DMS53 treated with DMSO at 0.1 percent for 48 hours (cell line): ENCODE data around the gene TNIK.
"Not testable (repeated sequence)": the region's sequence is repeated elsewhere in the genome, so short reads cannot be mapped to it uniquely, and the experiment has no call there.

Experiments used
- DNase-seq: peaks from one replicate; lab custom pipeline; 2025; ENCODE audit not compliant: unreplicated experiment; lab: John Stamatoyannopoulos, UW

Gene TNIK

DNA sequence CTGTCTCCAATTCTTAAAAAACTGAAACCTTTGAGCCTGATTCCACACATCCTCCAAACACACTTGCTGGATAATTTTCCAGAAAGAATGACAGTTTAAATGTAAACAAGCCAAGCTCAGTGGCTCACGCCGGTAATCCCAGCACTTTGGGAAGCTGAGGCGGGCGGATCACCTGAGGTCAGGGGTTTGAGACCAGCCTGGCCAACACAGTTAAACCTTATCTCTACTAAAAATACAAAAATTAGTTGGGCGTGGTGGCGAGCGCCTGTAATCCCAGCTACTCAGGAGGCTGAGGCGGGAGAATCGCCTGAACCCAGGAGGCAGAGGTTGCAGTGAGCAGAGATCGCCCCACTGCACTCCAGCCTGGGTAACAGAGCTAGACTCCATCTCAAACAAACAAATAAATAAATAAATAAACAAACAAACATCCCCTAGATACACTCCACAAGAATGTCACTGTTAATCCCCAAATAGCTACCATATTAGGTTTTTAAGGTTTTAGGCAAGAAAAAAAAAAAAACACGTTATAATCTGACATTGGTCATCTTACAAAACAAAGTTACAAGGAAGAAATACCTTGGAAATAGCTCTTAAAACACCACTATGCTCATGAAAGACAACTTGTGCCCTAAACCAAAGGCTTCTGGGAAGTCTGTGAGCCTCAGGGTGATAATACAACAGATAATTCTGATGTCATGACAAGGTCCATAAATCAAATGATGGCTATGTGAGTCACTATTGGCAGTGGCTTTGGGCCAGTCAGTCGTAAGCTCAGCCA is 13.2 kb downstream of the TNIK start:
- DNase-seq, result no peak

DNA sequence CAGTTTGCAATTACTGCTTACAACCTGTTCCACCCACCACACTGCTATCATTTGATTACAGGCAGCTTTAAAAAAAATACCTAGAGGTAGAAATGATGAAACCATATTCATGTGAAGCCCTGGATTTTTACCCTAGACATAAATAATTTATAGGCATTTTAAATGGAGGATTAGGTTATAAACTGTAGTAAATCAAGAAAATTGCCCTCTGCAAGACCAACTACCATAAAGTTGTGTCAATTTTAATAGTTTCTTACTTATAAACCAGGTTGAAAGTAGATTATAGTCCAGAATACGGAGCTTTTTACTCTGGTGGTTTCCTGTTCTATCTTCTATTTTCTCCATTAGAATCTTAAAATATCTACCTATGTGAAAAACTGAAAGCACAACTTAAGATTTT is 13.9 kb downstream of the TNIK start:
- DNase-seq, result no peak

DNA sequence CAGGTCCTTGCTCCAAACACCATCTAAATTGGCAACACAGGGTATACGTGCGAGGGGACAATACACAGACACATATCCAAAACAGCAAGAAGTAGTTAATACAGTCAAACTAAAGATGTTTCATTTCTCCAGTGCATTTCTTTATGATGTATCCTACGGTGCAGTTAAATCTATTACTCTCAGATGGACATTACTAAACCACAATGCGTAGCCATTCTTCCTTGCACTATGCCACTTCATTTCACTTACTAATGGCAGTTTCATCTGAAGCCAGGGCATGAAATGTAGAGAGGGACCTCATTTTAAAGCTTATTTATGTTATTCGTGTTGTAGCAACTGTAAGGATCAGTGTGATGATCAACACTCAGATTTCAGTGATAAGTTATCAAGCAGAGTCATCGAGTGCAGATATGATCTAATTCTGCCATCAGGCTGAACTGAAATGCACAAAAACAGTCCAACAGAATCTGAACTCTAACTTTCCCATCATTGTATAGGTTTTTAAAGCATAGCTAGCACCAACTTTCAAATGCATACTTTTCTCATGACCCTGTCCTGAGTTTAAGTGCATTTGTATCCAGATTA is 14.5 kb downstream of the TNIK start:
- no peak for DNase-seq

DNA sequence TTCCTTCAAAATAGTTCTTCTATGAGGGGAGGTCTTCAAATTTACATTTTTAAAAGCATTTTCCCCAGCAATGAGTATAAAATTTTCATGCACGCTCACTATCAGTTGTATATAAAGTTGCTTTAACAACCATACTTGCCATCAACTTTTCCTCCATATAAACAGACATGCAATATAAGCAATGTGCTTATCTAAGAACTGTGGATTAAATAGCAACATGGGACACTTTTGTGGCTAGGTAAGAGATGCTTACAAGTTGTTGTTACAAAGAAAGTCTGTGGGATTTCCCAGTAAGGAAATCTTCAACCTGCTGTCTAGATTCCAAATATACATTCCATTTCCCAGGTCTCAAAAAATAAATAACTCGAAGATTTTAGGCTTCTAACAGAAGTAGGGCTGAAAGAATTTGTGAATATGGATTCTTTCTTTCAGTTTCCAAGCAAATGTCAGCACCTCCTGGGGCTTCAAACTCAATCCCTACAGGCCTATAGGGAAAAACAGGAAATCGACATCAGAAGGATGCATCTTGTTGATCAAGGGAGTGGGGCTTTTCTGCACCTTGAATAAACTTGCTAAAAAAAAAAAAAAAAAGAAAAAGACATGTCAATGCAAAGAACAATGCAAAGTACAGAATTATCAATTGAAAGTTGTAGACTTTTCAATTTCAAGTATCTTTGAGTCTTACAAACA is 16.1 kb downstream of the TNIK start:
- no peak for DNase-seq

DNA sequence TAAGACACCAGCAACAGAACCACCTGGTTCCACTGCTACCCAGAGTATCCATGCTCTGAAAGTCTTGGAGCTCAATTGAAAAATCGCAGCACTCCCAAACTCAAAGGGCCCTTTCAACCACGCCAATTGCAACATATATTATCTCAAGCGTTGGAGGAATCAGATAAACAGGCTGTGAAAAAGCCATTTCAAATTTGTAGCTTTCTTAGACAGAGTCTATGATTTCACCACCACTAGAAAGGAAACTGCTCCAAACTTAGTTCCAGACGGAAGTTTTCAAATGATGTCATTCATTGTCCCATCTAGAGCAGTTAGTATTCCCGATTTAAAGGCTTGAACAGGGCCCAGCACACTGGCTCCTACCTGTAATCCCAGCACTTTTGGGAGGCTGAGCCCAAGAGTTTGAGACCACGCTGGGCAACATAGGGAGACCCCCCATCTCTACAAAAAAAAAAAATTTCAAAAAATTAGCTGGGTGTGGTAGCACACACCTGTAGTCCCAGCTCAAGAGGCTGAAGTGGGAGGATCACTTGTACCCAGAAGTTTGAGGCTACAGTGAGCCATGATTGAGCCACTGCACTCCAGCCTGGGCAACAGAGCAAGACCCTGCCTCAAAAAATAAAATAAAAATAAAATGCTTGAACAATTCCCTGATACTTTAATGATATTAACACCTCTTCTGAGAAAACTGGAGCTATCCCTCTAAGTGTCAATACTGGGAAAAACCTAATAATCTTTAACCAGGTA is 16.8 kb downstream of the TNIK start:
- DNase-seq, result no peak

DNA sequence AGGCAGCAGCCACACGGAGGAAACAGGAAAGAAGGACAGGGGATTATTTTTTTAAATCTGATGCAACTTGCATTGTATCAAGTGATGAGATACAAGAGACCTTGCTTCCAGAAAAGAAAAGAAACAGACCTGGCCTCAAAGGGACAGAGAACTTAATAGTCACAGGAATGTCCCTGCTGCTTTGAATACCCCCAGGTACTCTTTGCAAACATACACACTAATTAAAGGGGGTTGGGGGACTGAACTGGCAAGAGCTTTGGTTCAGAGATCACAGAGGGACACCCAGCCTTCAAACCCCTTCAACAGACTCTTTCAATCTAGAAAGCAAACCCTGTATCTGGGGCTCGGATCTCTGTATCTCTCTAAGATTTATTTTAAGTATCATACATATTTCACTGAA is 18.0 kb downstream of the TNIK start:
- DNase-seq, result no peak

DNA sequence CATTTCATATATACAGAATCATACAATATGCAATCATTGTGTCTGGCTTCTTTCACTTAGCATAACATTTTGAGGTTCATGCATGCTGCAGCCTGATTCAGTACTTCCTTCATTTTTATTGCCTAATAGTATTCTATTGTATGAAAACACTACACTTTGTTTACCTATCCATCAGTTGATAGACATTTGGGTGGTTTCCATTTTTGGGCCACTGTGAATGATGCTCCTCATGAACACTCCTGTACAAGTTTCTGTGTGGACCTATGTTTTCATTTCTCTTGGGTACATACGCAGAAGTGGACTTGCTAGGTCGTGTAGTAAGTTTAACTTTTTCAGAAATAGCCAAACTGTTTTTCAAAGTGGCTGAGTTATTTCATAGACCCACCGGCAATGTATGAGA is 18.8 kb downstream of the TNIK start:
- no peak for DNase-seq

DNA sequence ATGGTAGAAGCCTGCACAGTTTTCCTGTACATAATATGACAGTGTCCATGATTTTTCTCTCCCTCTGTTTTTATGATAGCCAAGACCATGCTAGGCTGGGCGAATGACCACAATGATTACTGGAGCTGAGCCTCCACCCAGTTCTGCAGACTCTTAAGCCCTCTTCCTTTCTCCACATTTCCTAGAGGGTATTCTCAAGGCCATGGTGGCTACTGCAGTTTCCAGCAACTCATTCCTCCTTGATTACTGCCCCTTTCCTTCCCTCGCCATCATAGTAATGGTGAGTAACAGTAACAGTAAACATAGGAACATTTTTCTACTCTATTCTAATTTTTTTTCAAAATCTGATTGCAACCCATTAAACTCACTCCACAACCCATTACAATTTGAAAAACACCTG is 20.2 kb downstream of the TNIK start:
- no peak for DNase-seq

DNA sequence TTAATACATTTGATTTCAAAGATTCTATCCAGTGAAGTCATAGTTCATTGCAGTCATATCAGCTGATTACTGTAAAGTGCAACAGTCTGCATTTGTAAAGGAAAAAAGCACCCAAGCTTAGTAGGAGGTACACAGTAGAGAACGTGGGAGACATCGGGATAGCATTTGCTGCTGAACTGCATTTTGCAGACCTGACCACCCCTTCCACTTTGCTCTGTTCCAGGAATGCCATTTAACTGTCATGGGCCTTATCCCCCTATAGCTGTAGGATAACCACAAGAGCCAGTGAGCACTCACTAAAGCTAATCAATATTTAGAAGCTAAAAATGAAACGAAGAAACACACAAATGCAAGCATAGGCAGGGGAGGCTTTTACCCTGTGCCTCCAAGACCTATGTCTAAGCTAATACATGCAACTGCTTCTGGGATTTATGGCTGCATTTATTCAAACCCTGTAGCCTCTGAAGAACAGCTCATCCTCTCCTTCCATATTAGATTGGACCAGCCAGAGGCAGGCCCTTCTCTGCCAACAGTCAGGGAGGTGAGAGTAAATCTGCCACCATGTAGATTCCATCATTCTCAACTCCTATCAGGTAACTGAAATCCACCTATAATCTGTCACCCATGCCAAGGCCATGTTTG is 23.0 kb downstream of the TNIK start:
- no peak for DNase-seq

DNA sequence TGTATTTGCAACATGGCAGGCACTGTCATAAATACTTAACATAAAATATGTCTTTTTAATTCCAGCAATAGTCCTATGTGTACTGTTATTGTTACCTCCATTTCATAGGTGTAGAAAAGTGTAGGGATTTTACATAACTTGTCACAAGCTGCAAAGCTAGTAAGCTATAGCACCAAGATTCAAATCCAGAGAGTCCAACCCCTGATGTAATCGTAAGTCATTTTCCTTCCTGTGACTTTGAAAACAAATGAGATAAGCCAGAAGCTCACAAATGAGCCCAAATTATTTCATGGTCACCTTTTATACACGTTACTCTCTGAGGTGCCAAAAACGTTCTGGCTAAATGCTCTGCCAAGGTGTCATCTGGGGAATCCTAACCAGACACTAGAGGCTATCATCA is 23.8 kb downstream of the TNIK start:
- no peak for DNase-seq

DNA sequence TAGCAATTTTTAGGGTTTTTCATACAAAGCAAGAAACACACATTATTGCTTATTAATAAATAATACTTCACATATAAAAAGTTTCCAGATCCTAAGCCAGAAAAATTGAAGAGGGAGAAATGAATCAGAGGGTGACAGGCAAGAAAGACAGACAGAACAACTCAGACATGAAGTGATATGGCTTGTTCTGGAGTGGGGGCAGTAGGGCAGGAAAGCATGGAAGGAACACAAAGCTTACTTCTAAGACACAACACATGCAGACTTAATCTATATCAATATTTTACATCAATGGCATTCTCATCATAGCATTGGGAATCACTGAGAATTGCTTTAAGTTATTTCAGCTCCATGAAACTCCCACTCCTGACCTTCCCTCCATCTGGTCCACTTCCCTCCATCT is 24.4 kb downstream of the TNIK start:
- no peak for DNase-seq

DNA sequence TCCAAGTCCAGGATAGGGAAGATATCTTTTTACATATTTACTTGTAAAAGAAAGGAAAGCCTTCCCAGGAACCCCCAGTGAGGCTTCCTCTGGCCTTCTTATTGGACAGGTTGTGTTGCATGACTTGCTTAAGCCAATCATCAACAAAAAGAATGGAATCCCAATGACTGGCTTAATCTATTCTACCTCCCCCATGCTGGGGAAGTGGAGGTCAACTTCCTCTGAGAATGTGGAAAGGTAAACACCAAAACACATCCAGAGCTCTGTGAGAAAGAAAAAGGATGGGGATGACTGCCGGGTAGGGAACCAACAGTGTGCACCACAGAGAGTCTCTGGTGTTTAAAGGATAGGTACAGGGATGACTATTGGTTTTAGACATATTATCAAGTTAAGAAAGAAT is 25.1 kb downstream of the TNIK start:
- no peak for DNase-seq

DNA sequence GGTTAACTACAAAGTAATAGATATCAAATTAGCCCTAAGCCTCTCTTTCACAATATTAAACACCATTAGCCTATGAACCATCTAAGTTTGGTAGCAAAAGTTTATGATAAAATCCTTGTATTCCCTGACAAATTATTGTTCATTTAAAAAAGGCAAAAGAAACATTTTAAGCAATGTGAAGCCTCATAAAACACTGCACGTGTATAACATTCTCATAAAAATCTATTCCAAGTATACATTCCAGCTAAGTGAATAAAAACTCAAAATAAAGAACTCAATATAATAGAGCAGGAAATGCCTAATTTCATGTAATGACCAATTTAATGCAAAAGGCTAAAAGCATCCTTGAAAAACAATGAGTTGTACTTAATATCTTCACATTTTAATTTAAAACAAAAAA is 27.7 kb downstream of the TNIK start:
- no peak for DNase-seq

DNA sequence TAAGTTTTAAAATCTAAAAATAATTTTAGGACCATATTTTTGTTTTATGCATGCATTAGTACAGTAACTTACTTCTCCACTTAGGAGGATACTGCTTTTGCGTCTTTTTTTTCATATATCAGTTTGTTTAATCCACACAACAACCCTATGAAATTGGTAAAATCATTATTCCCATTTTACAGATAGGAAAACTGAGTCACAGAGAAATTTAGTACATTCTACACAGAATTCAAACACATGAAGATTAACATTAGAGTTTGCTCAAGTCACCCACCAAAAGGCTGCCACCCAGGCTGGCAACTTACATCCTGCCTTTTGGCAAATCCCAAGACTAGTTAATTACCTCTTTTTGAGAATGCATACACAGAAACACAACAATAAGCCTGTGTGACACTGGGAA is 28.7 kb downstream of the TNIK start:
- no peak for DNase-seq

DNA sequence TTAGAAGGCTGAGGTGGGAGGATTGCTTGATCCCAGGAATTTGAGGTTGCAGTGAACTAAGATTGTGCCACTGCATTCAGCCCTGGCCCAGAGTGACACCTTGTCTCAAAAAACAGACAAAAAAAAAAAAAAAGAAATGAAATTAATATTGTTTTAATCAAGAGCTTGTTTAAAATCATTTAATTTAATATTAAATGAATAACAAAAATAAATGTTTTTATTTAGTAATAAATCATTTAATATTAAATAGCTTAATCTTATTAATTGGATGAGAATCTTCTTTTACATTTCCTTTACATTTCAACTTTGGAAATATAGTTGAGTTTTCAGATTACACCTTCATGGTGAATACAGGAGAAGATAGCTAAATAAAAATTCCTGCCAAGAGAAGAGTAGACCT is 29.7 kb downstream of the TNIK start:
- DNase-seq, result no peak

DNA sequence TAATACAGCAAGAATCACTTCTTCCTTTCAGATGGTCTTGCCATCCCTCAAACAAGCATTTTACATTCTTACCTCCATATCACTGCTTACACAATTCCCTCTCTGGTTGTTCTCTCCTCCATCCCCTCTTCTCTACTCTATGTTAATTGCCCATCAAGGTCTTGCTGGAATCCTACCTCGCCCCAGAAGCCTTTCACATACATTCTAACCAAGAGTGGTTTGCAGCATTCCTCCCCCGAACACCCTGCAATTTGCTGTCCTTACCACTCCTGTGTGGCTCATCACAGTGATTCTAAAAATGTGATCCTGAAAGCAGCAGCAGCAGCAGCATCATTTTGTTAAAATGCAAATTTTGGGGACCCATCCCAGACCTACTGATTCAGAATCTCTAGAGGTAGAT is 30.6 kb downstream of the TNIK start:
- no peak for DNase-seq

DNA sequence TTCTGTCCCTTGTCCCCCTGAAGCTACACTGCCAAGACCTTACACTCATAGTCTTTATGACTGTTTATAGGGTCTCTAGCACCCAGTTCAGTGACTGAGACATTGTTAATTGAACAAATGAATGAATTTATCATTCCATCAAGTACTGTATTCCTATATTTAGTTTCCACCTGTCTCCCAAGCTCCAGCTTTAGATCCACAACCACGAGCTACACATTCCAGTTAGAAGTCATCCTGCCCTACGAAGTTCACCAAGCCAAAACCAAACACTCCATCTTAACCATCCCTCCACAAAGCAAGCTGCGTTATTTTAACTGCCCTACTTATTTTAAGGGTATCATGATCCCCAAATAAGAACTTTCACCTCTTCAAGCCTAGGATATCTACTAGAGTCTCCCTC is 31.3 kb downstream of the TNIK start:
- no peak for DNase-seq

DNA sequence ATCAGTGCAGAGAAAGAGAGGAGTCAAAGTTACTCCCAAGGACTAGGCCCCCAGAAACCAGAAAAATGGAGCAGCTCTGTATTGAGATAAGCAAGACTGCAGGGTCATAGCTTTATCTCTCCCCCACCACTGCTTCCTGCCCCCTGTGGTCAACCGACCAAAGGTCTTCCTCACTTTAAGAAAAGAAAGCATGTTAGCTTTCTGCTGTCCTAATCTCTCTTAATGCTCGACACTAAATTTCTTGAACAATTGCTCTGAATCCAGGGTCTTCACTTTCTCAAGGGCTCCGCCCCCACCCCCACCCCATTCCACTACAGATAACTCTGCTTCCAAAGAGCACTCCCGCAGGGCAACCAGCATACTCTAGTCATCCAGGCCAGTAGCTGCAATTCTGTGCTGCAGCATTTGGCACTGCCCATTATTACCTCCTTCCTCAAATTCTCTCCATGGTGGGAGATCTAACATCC is 31.9 kb downstream of the TNIK start:
- DNase-seq, result no peak

DNA sequence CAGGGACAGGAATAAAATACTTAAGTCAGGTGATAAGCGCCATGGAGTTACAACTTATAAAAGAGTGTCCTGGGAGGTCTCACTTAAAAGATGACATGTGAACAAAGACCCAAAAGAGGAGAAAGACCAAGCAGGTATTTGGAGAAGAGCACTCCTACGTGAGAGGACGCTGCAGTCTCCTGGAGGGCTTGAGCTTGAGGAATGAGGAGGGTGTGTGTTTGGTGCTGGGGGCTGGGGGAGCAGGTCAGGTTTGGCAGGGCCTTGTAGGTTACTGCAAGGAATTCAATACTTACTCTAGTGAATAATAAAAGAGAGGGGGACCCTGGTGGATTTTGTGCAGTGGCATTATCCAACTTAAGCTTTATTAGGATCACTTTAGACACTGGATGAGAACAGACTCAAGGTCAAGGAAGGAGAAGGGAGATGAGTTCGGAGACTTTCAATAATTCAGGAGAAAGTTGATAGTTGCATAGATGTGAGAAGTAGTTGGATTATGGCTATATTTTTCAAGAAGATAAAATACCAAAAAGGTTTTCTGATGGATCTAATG is 32.4 kb downstream of the TNIK start:
- no peak for DNase-seq

DNA sequence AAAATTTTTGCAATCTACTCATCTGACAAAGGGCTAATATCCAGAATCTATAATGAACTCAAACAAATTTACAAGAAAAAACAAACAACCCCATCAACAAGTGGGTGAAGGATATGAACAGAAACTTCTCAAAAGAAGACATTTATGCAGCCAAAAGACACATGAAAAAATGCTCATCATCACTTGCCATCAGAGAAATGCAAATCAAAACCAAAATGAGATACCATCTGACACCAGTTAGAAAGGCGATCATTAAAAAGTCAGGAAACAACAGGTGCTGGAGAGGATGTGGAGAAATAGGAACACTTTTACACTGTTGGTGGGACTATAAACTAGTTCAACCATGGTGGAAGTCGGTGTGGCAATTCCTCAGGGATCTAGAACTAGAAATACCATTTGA is 36.1 kb downstream of the TNIK start:
- not testable (repeated sequence) for DNase-seq

DNA sequence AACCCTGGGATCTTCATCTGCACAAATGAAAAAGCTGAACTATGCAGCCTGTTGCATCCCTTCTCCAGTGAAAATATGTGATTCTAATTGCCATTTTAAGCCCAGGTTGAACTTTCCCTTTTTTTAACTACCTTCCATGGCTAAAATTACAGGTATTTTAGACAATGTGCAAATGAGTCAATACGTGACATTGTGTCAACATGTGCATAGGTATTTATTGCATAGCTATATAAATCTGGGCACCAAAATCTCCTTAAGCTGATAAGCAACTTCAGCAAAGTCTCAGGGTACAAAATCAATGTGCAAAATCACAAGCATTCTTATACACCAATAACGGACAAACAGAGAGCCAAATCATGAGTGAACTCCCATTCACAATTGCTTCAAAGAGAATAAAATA is 37.4 kb downstream of the TNIK start:
- not testable (repeated sequence) for DNase-seq
